K562 (cell line): ENCODE measurements around the gene CD22. TPM values are rescaled to one million over a fixed set of nuclear protein-coding genes. Genes with fewer than 3 reads are reported as not detected.
A peak's percentile ranks its signal among the peaks of the same experiment; 100 is the strongest.

ENCODE experiments used
- ATAC-seq: fragments of 200-7000 bp; cut with Tn5 transposase; 3 replicates; pipeline ENCODE4 v1.9.1; 2020; ENCODE audit warnings: moderate library complexity
- BruUV-seq: library from RNA; stranded (reverse); fragments of 400-500 nt; replicated peaks from 2 replicates; lab custom pipeline; 2021; lab: Mats Ljungman, UMichigan
- CTCF ChIA-PET: fragments of 300-600 bp; formaldehyde crosslinking; extraction: SDS; loops from one replicate; lab custom pipeline; 2021; ENCODE audit warnings: low intra/inter-chr PET ratio; lab: Yijun Ruan, JAX
- POLR2A ChIA-PET: fragments of 300-600, 350-650 bp; sonication (Branson Sonifier 250); formaldehyde crosslinking; extraction: SDS; loops from one replicate; lab custom pipeline; 2021; ENCODE audit warnings: antibody characterized with exemption, inconsistent platforms; lab: Yijun Ruan, JAX
- DNase-seq, 4 experiments: peaks; one replicate each; pipeline versions ENCODE4 v3.0.0 to v3.0.0-alpha.2; 2011 to 2018; ENCODE audit warnings: low spot score in 3 of 4, mixed read lengths in 3 of 4; ENCODE audit errors: extremely low read depth in 1 of 4
- FAIRE-seq: peaks from 2 replicates; lab custom pipeline; 2011; peaks lifted over from hg19 to GRCh38; lab: Jason Lieb, UNC
- H2AFZ ChIP-seq: 2 replicates; pipeline ENCODE4 v1.6.0; 2011; ENCODE audit warnings: low read depth, low read length, control low read depth, inconsistent platforms
- H3K27ac ChIP-seq: fragments of 200-600 bp; 3 replicates; pipeline ENCODE4 v1.8.0; 2011; ENCODE audit warnings: low read depth, mild to moderate bottlenecking, control low read depth, inconsistent platforms, low read length, moderate library complexity, mixed read lengths; ENCODE audit errors: extremely low read depth
- H3K27me3 ChIP-seq, 2 experiments: fragments of 300-600 bp in 1 of 2; 2 replicates in 1 of 2; 3 replicates in 1 of 2; pipeline versions ENCODE4 v1.6.0 to v1.8.0; 2011; ENCODE audit warnings: inconsistent platforms in 2 of 2, low read length in 2 of 2, mild to moderate bottlenecking in 1 of 2, mixed read lengths in 1 of 2, moderate library complexity in 1 of 2; ENCODE audit not compliant: control insufficient read depth in 2 of 2, insufficient read depth in 2 of 2
- H3K36me3 ChIP-seq: fragments of 300-600 bp; 3 replicates; pipeline ENCODE4 v1.8.0; 2011; ENCODE audit warnings: mild to moderate bottlenecking, low read length, inconsistent platforms; ENCODE audit not compliant: control insufficient read depth, insufficient read depth
- H3K4me1 ChIP-seq, 2 experiments: fragments of 200-600 bp in 1 of 2; replicated peaks in 1 of 2; 2 replicates in 1 of 2; 3 replicates in 1 of 2; pipeline versions ENCODE4 v1.5.1 to v1.8.0; 2011; ENCODE audit warnings: inconsistent platforms in 2 of 2, low read length in 2 of 2, mild to moderate bottlenecking in 1 of 2, mixed read lengths in 1 of 2, moderate library complexity in 1 of 2; ENCODE audit not compliant: control insufficient read depth in 2 of 2, insufficient read depth in 2 of 2
- H3K4me2 ChIP-seq: 2 replicates; pipeline ENCODE4 v1.6.1; 2011; ENCODE audit warnings: low read length, control low read depth, inconsistent platforms, mixed read lengths; ENCODE audit not compliant: insufficient read depth
- H3K4me3 ChIP-seq: fragments of 200-600 bp; sonication (generic), shearing (Covaris generic); 2 replicates; pipeline ENCODE4 v1.5.1; 2016; ENCODE audit warnings: control low read depth, inconsistent platforms
- H3K79me2 ChIP-seq: fragments of 200-600 bp; 3 replicates; pipeline ENCODE4 v1.8.0; 2011; ENCODE audit warnings: low read length, inconsistent platforms; ENCODE audit not compliant: control insufficient read depth, insufficient read depth
- H3K9ac ChIP-seq, 2 experiments: 2 replicates each; pipeline versions ENCODE4 v1.6.0 to v1.6.1; 2011; ENCODE audit warnings: low read depth in 2 of 2, low read length in 2 of 2, control low read depth in 1 of 2, inconsistent platforms in 1 of 2, mild to moderate bottlenecking in 1 of 2, mixed read lengths in 1 of 2; ENCODE audit not compliant: insufficient read depth in 1 of 2
- H3K9me1 ChIP-seq: one replicate; pipeline ENCODE4 v1.6.0; 2011; ENCODE audit warnings: inconsistent platforms, mild to moderate bottlenecking, low read length, moderate library complexity; ENCODE audit not compliant: control insufficient read depth, insufficient read depth
- H3K9me3 ChIP-seq: replicated peaks from 2 replicates; pipeline ENCODE4 v1.5.1; 2011; ENCODE audit warnings: low read depth, low read length, inconsistent platforms; ENCODE audit not compliant: control insufficient read depth, insufficient read depth
- H4K20me1 ChIP-seq: replicated peaks from 2 replicates; pipeline ENCODE4 v1.6.1; 2011; ENCODE audit warnings: low read length, inconsistent platforms, mixed read lengths; ENCODE audit not compliant: control insufficient read depth, insufficient read depth
- ASH1L ChIP-seq: fragments of 450-650 bp; IDR thresholded peaks from 2 replicates; pipeline ENCODE4 v1.6.1; 2018; ENCODE audit warnings: borderline replicate concordance, mild to moderate bottlenecking, low read depth; ENCODE audit not compliant: partially characterized antibody
- CHD2 ChIP-seq: IDR thresholded peaks from 2 replicates; pipeline ENCODE4 v1.6.1; 2011; ENCODE audit warnings: low read depth, low read length
- NRF1 ChIP-seq, 2 experiments: fragments of 450-650 bp; IDR thresholded peaks in 1 of 2; conservative IDR thresholded peaks in 1 of 2; 2 replicates each; pipeline ENCODE4 v1.6.1; 2014; ENCODE audit warnings: mild to moderate bottlenecking in 2 of 2
- SRF ChIP-seq, 2 experiments: fragments of 250-450, 450-650 bp in 1 of 2; sonication (Bioruptor Pico) in 1 of 2; sonication (generic) in 1 of 2; formaldehyde crosslinking; IDR thresholded peaks; 2 replicates each; pipeline versions ENCODE4 v1.5.0 to v1.5.1; 2020 to 2022; ENCODE audit warnings: mild to moderate bottlenecking in 1 of 2, missing genetic modification reagents in 1 of 2
- WGBS: fragments of 100-300 bp; shearing (Covaris generic); methylation state at CpG from one replicate; pipeline ENCODE4 v1.1.6; 2016; ENCODE audit warnings: low coverage, mixed read lengths; ENCODE audit not compliant: insufficient coverage; ENCODE audit errors: missing lambda C conversion rate; 5-methylcytosine and 5-hydroxymethylcytosine counted together
- in situ Hi-C: fragments of 300-500 bp; cut with MboI; formaldehyde crosslinking; loops from 4 replicates; pipeline ENCODE4 v1.15.0; 2018; ENCODE audit warnings: inconsistent platforms, mixed read lengths
- intact Hi-C: fragments of 100-400 bp; cut with micrococcal nuclease; formaldehyde crosslinking; loops from 2 replicates; pipeline ENCODE4 v1.14.2; 2022
- polyA plus RNA-seq, 8 experiments: library from polyadenylated mRNA; depleted of rRNA in 4 of 8; stranded (reverse) in 5 of 8; unstranded in 3 of 8; fragments of >200 nt; fragmentation: Nextera tagmentation in 2 of 8; fragmentation: Illumina TruSeq in 1 of 8; extraction: Ambion mirVana in 2 of 8; extraction: Trizol in 1 of 8; gene quantifications; 2 replicates each; pipeline versions ENCODE4 v1.2.1 to v1.2.3, GENCODE V29; 2011 to 2014; ENCODE audit warnings: inconsistent platforms in 1 of 8, missing spikeins in 1 of 8
- total RNA-seq, 7 experiments: library from RNA; depleted of rRNA in 6 of 7; stranded (reverse); fragments of >200 nt in 6 of 7; fragmentation: Illumina TruSeq in 2 of 7; extraction: Trizol in 2 of 7; gene quantifications; 2 replicates each; pipeline versions ENCODE4 v1.2.1 to v1.2.3, GENCODE V29; 2011 to 2021; ENCODE audit warnings: low replicate concordance in 1 of 7
- TF ChIP-seq, protein P1 (sequence below): sonication (generic); formaldehyde crosslinking; IDR thresholded peaks from 2 replicates; pipeline ENCODE4 v1.8.1; 2022; ENCODE audit warnings: missing genetic modification reagents
- TF ChIP-seq, protein P2 (sequence below), 2 experiments: fragments of 200-800 bp in 1 of 2; sonication (Bioruptor generic) in 1 of 2; sonication (generic) in 1 of 2; formaldehyde crosslinking in 1 of 2; IDR thresholded peaks in 1 of 2; conservative IDR thresholded peaks in 1 of 2; 2 replicates each; pipeline versions ENCODE4 v1.5.0 to v1.6.1; 2016 to 2020; ENCODE audit warnings: missing compliant biosample characterization in 1 of 2, missing genetic modification characterization in 1 of 2, missing genetic modification reagents in 1 of 2

The CD22 gene
- total and polyA plus RNA-seq, 9 of the 15 experiments (the other 6 are each of a cell fraction or from before 2014, with no cell fraction given): 0.29 to 5.0 (median 3.5) TPM

DNA sequence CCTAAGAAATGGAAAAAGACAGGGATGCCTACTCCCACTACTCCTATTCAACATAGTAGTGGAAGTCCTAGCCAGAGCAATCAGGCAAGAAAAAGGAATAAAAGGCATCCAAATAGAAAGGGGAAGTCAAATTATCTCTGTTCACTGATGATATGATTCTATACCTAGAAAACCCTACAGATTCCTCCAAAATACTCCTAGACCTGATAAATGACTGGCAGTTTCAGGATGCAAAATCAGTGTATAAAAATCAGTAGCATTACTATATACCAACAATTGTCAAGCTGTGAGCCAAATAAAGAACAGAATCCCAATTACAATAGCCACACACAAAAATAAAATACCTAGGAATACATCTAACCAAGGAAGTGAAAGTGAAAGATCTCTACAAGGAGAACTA lies 40.5 kb downstream of the CD22 start (continued):
- no peak for TF ChIP-seq CHD2
- TF ChIP-seq, protein P1, sequence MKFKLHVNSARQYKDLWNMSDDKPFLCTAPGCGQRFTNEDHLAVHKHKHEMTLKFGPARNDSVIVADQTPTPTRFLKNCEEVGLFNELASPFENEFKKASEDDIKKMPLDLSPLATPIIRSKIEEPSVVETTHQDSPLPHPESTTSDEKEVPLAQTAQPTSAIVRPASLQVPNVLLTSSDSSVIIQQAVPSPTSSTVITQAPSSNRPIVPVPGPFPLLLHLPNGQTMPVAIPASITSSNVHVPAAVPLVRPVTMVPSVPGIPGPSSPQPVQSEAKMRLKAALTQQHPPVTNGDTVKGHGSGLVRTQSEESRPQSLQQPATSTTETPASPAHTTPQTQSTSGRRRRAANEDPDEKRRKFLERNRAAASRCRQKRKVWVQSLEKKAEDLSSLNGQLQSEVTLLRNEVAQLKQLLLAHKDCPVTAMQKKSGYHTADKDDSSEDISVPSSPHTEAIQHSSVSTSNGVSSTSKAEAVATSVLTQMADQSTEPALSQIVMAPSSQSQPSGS: no peak
- TF ChIP-seq, protein P2, sequence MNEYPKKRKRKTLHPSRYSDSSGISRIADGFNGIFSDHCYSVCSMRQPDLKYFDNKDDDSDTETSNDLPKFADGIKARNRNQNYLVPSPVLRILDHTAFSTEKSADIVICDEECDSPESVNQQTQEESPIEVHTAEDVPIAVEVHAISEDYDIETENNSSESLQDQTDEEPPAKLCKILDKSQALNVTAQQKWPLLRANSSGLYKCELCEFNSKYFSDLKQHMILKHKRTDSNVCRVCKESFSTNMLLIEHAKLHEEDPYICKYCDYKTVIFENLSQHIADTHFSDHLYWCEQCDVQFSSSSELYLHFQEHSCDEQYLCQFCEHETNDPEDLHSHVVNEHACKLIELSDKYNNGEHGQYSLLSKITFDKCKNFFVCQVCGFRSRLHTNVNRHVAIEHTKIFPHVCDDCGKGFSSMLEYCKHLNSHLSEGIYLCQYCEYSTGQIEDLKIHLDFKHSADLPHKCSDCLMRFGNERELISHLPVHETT (CRISPR knock-in tag; conservative IDR thresholded peaks at IDR 0.05 in 1 of 2, IDR thresholded peaks at IDR 0.05 in 1 of 2): no peak

GRCh38 chr19:35370722-35371121 lies 41.7 kb downstream of the CD22 start, which contains the start of gene GPR42:
TSS of gene GPR42 (plus strand) at chr19:35371068. CDS start at chr19:35371360, 292 bp downstream.
- Histone ChIP-seq H3K9me1 (no peaks in the 10 kb centered on the region), H3K27ac (no peak within 1 kb of the TSS), H3K79me2 (no peaks in the 10 kb centered on the region), H4K20me1 (no peaks in the 10 kb centered on the region), H3K9me3 (no peaks in the 10 kb centered on the region), H3K4me1 (peaks cover 3 to 6% of the 10 kb centered on the region in 2 experiments; a peak in 2 of 5 replicates), H3K4me3 (no peak within 1 kb of the TSS), H3K9ac (no peak within 1 kb of the TSS), H2AFZ (no peak within 1 kb of the TSS), H3K4me2 (no peak within 1 kb of the TSS), H3K27me3 (peaks cover 4 to 6% of the 10 kb centered on the region in 2 experiments; a peak in 4 of 5 replicates), H3K36me3 (no peaks in the 10 kb centered on the region)
- ATAC-seq (no peak), DNase-seq (no peak), FAIRE-seq (no peak)
- in situ Hi-C loops (no loop called here), intact Hi-C loops (no loop called here)
- TF ChIP-seq SRF (CRISPR knock-in tag; IDR thresholded peaks at IDR 0.05) (peak in 1 of 2 experiments; percentile 77; a peak in 2 of 4 replicates), ASH1L (no peak), NRF1 (conservative IDR thresholded peaks at IDR 0.05 in 1 of 2, IDR thresholded peaks at IDR 0.05 in 1 of 2) (peak; percentile 59 to 69)
- ChIA-PET CTCF (no interaction called here), POLR2A (no interaction called here)
- no TSS peak for BruUV-seq
- 20% methylated on average over 6 of the region's 8 CpGs for WGBS
